Endometrium (tissue), 2 donors: ENCODE data around the gene TNRC18.
"Not testable (repeated sequence)": the region's sequence is repeated elsewhere in the genome, so short reads cannot be mapped to it uniquely, and the experiment has no call there.

ENCODE experiments used
- FAIRE-seq: peaks from 2 replicates; lab custom pipeline; 2012; peaks lifted over from hg19 to GRCh38; lab: Jason Lieb, UNC
- donor health status: control.
- donor health status: control.

Gene TNRC18

GRCh38 chr7:5315761-5316160, 107.9 kb downstream of the TNRC18 start:
- FAIRE-seq, result no peak

DNA sequence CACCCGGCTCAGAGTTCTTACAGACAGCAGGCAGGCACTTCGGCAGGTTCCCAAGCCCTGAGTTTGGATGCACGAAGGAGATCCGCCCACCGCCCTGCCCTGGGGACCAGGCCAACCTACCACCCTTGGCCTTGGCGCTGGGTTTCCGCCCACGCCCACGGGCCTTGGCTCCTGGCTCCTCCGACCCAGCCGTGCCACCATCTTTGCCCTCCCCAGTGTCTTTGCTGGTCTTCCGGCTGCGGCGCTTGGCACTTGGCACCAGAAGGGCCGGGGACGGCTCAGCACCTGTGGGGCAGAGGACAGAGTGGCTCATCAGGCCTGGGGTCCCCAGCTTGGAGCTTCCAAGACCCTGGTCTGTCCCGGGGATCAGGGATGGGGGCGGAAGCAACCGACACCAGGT, 108.8 kb downstream of the TNRC18 start:
- FAIRE-seq, result no peak

DNA sequence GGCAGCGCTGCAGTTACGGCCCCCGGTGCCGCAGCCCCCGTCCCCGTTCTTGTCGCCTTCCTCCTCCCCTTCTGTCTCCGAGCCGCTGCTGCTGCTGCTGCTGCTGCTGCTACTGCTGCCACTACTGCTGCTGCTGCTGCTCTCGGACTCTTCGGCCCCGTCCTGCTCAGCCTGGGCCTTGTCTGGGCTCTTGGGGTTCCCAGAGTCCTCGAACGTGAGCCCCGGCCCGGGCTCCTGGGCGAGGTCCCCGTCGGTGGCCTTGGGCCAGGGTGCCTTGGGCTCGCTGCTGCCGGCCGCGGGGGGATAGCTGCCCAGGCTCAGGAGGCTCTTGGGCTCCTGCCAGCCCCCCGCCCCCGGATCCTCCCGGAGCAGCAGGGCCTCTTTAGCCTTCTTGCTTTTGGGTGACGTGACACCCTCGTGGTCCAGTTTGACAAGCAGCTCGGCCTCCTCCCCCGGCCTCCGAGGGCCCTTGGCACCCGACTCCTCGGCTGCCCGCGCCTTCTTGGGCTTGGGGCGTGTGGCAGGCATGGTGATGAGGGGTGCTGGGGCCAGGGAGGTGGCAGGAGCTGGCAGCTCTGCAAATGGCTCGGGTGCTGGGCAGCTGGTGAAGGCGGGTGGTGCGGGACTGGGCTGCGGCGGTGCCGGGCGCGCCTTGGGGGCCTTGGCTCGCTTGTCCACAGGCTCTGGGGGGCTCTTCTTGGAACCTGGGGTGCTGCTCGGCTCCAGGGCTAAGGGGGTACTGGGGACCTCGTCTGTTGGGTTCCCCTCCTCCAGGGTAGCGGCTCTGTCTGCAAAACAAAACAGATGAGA, 110.4 kb downstream of the TNRC18 start:
- FAIRE-seq, result not testable (repeated sequence)

DNA sequence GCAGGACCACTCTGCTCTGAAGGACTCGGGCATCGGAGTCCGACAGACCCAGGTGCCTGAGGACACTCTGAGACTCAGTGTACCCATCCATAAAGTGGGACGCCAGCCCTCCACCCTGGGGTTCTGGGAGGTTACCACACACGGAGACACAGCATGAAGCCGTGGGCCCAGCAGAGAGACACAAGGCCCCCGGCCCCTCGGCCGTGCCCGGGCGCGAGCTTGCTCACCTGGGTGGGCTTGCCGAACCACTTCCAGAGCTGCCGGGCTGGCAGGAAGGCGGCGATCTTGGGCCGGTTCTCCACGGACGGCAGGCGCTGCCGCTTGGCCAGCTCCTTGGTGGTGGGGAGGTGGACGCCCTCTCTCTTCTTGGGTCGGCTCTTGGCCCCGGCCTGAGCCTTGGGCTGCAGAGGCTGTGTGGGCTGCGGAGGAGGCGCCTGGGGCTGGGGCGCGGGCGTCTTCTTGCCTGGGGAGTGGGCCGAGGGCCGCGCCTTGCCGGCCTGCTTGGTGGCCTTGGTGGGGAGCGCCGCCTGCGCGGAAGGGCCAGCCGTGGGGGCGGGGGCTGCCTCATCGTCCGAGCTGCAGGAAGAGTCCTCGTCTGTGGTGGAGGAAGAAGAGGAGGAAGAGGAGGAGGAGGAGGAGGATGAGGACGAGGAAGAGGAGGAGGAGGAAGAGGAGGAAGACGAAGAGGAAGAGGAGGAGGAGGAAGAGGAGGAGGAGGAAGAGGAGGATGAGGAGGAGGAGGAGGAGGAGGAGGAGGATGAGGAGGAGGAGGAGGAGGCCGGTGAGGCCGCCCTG, 111.2 kb downstream of the TNRC18 start:
- FAIRE-seq, result not testable (repeated sequence)

- FAIRE-seq, result no peak
Observed at GRCh38 chr7:5310822-5311405, 112.7 kb downstream of the TNRC18 start.

- no peak for FAIRE-seq
Observed at GRCh38 chr7:5309146-5309545, 114.5 kb downstream of the TNRC18 start.

DNA sequence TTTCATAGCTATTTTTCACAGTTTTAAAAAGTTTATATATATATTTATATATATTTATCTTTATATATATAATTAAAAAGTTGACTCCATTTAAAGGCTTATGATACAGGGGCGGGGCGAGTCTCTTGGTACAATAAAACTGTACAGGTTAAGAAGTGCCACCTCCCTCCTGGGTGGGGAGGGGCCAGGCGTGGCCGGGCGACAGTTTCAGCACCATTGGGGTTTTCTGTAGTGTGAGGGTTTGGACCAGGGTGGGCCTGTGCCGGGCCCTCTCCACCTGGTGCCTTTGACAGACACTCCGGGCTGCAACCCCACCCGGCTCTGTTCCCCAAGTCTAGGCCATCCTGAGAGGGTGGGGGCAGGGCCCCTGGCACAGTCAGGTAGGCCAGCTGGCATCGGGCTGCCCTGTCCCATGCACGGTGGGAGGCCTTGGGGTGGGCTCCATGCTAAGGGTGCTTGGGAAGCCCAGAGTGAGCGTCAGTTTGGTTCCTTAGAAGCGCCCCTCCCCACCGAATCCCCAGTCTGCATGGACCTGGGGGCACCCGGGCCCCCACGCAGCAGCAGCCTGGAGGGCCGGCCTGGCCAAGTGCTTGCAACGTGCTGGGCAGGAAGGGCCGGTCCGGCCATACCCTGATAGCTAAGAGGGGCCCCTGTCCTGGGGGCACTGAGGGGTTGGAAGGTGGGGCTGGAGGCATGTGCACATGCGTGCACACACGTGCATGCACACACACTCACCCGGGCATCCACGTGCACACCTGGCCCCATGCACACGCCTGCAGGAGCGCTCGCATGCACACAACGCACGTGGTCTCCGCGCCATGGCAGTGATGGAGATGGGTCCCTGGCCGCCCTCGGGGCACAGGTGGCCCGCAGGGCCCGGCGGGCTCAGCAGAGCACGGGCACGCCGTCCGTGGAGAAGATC, 116.2 kb downstream of the TNRC18 start:
- not testable (repeated sequence) for FAIRE-seq

DNA sequence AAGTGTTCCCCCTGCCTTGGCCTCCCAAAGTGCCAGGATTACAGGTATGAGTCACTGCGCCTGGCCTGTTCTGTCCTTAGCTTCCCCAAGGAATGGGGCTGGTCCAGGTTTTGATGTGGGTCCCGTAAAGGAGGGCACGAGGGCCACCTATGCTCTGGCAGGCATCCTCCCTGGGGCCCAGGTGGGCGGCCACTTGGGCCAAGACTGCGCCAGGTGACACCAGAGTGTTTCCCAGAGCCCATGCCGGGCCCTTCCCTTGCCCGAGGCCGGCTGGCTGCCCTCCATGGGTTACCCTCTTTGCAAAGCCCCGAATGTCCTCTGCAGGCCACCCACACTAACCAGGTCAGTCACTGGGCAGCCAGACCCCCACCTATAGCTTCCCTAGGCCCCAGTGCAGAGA, 118.6 kb downstream of the TNRC18 start:
- not testable (repeated sequence) for FAIRE-seq

DNA sequence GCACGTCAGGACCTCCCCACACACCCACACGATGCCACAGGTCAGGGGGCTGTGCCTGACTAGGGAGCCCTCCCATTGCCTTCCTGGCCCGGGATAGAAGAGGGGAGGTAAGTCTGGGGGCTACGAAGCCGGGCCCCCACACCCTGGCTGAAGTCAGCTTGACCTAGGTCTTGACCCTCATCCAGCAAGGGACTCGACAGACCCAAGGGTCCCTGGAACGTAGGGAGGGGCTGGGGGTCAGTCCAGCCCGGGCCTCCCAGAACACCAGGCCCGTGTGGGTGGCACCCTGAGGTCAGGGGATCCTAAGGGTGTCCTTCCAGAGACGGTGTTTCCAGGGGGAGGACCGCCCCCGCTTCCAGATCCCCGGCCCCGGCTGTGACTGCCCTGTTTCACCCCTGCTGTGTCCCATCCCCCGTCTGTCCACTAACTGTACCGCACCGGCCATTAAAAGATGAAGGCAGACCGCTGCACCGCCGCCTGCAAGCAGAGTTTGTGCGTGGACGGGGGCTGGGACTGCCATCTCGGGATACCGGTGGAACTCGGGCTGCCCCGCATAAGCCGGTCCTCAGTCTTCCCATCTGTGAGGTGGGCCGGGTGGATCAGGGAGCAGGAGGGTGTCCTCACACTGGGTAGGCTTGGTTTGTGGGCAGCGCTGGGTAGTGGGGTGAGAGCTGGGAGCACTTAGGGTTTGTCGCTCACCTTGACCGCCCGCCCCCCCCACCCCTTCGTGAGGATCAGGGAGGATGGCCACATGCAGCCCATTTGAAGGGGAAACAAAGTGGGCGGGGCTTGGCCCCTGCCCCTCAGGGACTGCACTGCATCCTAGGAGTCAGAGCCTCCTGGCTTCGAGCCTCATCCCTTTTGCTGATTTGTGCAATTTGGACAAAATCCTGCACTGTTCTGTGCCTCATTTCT, 119.8 kb downstream of the TNRC18 start:
- no peak for FAIRE-seq

DNA sequence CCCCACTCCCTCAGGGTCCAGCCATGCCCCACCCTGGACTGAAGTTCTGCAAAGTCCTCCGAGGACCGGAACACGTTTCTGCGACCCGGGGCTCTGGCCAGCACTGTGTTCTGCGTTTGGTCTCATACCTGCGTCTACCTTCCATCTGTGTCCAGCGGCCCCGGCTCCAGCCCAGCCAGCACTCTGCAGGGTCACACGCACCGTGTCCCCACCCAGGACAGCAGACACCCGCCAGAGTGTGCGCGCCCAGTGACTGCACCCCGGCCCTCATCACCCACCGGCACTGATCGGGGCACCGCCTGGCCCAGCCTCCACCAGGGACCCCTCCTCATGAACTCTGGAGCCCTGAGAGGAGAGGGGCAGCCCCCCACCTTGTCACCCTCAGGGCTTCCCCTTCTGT, 120.6 kb downstream of the TNRC18 start:
- no peak for FAIRE-seq

DNA sequence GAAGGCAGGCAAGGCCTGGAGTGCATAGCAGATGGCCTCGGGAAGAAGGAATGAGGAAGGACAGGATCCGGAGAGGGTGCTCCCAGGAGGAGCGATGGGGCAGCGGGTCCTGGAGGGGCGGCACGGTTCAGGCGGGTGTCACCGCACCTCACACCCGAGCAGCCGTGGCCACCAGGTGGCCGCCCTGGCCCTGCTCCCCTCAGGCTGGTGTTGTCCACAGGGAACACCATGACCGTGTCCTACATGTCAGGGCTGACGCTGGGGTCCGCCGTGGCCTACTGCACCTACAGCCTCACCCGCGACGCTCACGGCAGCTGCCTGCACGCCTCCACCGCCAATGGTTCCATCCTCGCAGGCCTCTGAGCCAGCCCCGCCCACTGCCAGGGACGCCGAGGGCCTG, 121.1 kb downstream of the TNRC18 start:
- FAIRE-seq, result no peak

DNA sequence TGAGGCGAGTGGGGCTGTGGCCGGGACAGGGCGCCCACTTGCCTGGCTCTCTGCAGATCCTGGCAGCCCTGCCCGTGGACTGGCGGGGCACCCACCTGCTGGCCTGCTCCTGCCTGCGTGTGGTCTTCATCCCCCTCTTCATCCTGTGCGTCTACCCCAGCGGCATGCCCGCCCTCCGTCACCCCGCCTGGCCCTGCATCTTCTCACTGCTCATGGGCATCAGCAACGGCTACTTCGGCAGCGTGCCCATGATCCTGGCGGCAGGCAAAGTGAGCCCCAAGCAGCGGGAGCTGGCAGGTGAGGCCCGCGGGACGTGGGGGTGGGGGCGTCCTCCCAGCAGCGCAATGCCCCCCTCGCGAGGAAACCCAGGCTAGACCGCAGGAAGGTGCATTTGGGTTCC, 123.3 kb downstream of the TNRC18 start:
- no peak for FAIRE-seq

GRCh38 chr7:5296611-5297226, 126.9 kb downstream of the TNRC18 start:
- FAIRE-seq, result no peak

- no peak for FAIRE-seq
Observed at GRCh38 chr7:5296015-5296610, 127.5 kb downstream of the TNRC18 start.

GRCh38 chr7:5295039-5296014, 128.3 kb downstream of the TNRC18 start:
- no peak for FAIRE-seq

DNA sequence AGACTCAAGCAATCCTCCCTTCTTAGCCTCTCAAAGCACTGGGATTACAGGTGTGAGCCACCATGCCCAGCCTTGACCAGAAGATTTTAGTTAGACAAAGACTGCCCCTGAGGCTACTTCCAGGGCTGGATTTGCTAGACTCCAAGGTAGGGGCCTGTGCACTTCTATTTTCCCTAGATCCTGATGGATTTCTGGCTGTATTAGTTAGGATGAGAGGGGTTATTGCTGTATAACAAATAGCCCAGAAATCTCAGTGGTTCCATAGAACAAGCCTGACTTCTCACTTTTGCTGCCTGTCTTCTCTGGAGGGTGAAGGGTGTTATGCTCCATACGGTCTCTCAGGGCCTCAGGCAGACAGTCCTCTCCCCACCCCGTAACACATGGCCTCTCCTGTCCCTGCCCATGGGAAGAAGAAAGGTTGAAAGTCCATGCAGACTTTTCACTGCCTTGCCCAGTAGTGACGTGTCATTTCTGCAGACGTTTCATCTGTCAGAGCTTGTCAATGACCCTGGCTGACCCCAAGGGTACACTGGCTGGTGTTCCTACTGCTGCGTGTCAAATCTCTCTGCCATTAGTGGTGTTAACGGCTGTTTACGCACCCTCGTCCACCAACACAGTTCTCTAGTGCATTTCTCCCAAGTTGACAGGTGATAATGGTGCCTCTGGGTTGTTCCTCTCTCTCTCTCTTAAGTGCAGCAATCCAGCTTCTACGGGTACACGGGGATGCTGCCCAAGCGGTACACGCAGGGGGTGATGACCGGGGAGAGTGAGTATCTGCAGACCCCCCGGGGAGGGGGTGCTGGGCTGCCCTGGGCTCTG, 129.3 kb downstream of the TNRC18 start:
- no peak for FAIRE-seq

GRCh38 chr7:5291711-5292335, 131.8 kb downstream of the TNRC18 start:
- not testable (repeated sequence) for FAIRE-seq
